Lower leg skin (tissue), 4 donors: ENCODE data around the gene BPIFB3. TPM values are rescaled to one million over a fixed set of nuclear protein-coding genes. Genes with fewer than 3 reads are reported as not detected.

ENCODE experiments used
- DNase-seq, 2 donors: peaks; one replicate each; pipeline ENCODE4 v3.0.0-alpha.2; 2019; ENCODE audit warnings: low spot score in 2 of 2
- H3K4me3 ChIP-seq: fragments of 200-600 bp; sonication (generic); 2 replicates; pipeline ENCODE4 v1.5.1; 2017; ENCODE audit warnings: mild to moderate bottlenecking, low read depth; ENCODE audit not compliant: poor library complexity, severe bottlenecking
- CTCF ChIP-seq, 3 donors: fragments of 450-650 bp; IDR thresholded peaks; one replicate each; pipeline ENCODE4 v1.5.1; 2016; ENCODE audit warnings: antibody characterized with exemption in 3 of 3, mild to moderate bottlenecking in 3 of 3, moderate library complexity in 2 of 3
- POLR2A ChIP-seq, 2 donors: fragments of 450-650 bp; IDR thresholded peaks; one replicate each; pipeline ENCODE4 v1.6.1; 2016 to 2017; ENCODE audit warnings: antibody characterized with exemption in 2 of 2, mild to moderate bottlenecking in 1 of 2, moderate library complexity in 1 of 2
- WGBS, 2 donors: methylation state at CpG; one replicate each; pipeline ENCODE4 v1.1.5; 2018; 5-methylcytosine and 5-hydroxymethylcytosine counted together
- intact Hi-C: fragments of 100-400 bp; cut with DNase I; formaldehyde crosslinking; loops from one replicate; pipeline ENCODE4 v1.15.0; 2023; ENCODE audit warnings: low total_unique reads
- total RNA-seq, 4 donors: library from RNA; depleted of rRNA; stranded (reverse); fragments of >200 nt; gene quantifications; one replicate each; pipeline ENCODE4 v1.1.0, GENCODE V29; 2016

Gene BPIFB3
- total RNA-seq, 4 donors from 2014 or later: not detected

GRCh38 chr20:33027769-33028751 is 25.6 kb upstream of the BPIFB3 start:
- intact Hi-C loops: no loop called here
- no peak for DNase-seq
- 72 to 75% methylated on average over 11 to 12 of the region's 12 CpGs for WGBS, 2 donors
- TF ChIP-seq POLR2A (IDR thresholded peaks at IDR 0.05): no peak
- TF ChIP-seq CTCF (IDR thresholded peaks at IDR 0.05): no peak
- H3K4me3 ChIP-seq: no peak overlapping the region

- TF ChIP-seq CTCF (IDR thresholded peaks at IDR 0.05): no peak
- no peak for TF ChIP-seq POLR2A (IDR thresholded peaks at IDR 0.05)
- DNase-seq: no peak
- H3K4me3 ChIP-seq: no peak overlapping the region
- intact Hi-C loops: no loop called here
- 76 to 79% methylated on average over 7 of the region's 7 CpGs for WGBS, 2 donors
Observed at GRCh38 chr20:33028875-33029274, 24.8 kb upstream of the BPIFB3 start.

GRCh38 chr20:33030076-33030475 is 23.6 kb upstream of the BPIFB3 start:
- intact Hi-C loops: no loop called here
- no peak for TF ChIP-seq CTCF (IDR thresholded peaks at IDR 0.05)
- TF ChIP-seq POLR2A (IDR thresholded peaks at IDR 0.05): no peak
- 56 to 62% methylated on average over 9 of the region's 9 CpGs for WGBS, 2 donors
- no peak for DNase-seq
- H3K4me3 ChIP-seq: no peak overlapping the region

DNA sequence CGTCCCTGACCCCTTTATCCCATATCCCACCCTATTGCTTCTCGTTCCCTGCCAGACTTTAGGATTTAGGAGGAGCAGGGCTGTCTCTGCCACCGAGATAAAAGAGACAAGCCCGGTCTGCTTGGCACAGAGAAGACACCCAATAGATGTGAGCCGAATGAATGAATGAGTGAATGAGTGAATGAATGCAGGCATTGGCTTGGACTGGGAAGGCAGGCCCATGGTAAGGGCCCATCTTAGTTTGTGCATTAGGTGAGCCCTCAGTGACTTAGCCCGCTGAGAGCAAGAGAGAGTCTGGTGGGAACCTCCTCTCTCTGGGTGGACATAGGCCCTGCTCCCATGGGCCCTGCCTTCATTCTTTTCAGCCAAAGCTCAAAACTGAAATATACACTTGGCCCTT is 23.1 kb upstream of the BPIFB3 start:
- H3K4me3 ChIP-seq: no peak overlapping the region
- 81 to 83% methylated on average over 6 of the region's 6 CpGs for WGBS, 2 donors
- intact Hi-C loops: no loop called here
- TF ChIP-seq CTCF (IDR thresholded peaks at IDR 0.05) (no peak), POLR2A (IDR thresholded peaks at IDR 0.05) (no peak)
- no peak for DNase-seq

- no peak for DNase-seq
- 85 to 86% methylated on average over 10 of the region's 10 CpGs for WGBS, 2 donors
- H3K4me3 ChIP-seq: no peak within 1 kb of the TSS
- intact Hi-C loops: no loop called here
- TF ChIP-seq CTCF (IDR thresholded peaks at IDR 0.05): no peak
- TF ChIP-seq POLR2A (IDR thresholded peaks at IDR 0.05): no peak
Observed at GRCh38 chr20:33031531-33031930, 22.2 kb upstream of the BPIFB3 start, which contains the start of gene BPIFB6. BPIFB6 (plus strand) TSS chr20:33031648; CDS start chr20:33031648, 0 bp downstream.
